H9 (cell line): ENCODE results near the gene OPHN1. TPM values are rescaled to one million over a fixed set of nuclear protein-coding genes. Genes with fewer than 3 reads are reported as not detected.

Source experiments
- DNase-seq: peaks from one replicate; pipeline ENCODE4 v3.0.0-alpha.2; 2017
- H2AFZ ChIP-seq: one replicate; pipeline ENCODE4 v1.6.1; 2013; ENCODE audit warnings: mild to moderate bottlenecking, low read length, control low read depth, moderate library complexity
- H2AK5ac ChIP-seq: 2 replicates; pipeline ENCODE4 v1.6.1; 2013; ENCODE audit warnings: low read length, control low read depth, mixed read lengths; ENCODE audit not compliant: insufficient read length
- H2BK120ac ChIP-seq: one replicate; pipeline ENCODE4 v1.6.1; 2013; ENCODE audit warnings: low read depth, mild to moderate bottlenecking, low read length, control low read depth, inconsistent platforms; ENCODE audit not compliant: poor library complexity, severe bottlenecking
- H2BK12ac ChIP-seq: 2 replicates; pipeline ENCODE4 v1.6.1; 2013; ENCODE audit warnings: low read length, control low read depth, mixed read lengths, low read depth; ENCODE audit not compliant: insufficient read length
- H2BK15ac ChIP-seq: 2 replicates; pipeline ENCODE4 v1.6.1; 2013; ENCODE audit warnings: low read depth, low read length, control low read depth
- H2BK20ac ChIP-seq: one replicate; pipeline ENCODE4 v1.6.1; 2013; ENCODE audit warnings: low read depth, mild to moderate bottlenecking, low read length, control low read depth, inconsistent platforms; ENCODE audit not compliant: poor library complexity, severe bottlenecking
- H2BK5ac ChIP-seq: 2 replicates; pipeline ENCODE4 v1.6.1; 2013; ENCODE audit warnings: low read length, control low read depth, mixed read lengths; ENCODE audit not compliant: insufficient read length
- H3K14ac ChIP-seq: 2 replicates; pipeline ENCODE4 v1.6.1; 2013; ENCODE audit warnings: low read length, control low read depth; ENCODE audit not compliant: insufficient read depth
- H3K18ac ChIP-seq: 2 replicates; pipeline ENCODE4 v1.6.1; 2013; ENCODE audit warnings: low read depth, mild to moderate bottlenecking, mixed read lengths, low read length, control low read depth; ENCODE audit not compliant: insufficient read length
- H3K23ac ChIP-seq: 2 replicates; pipeline ENCODE4 v1.6.1; 2013; ENCODE audit warnings: low read length, control low read depth, mixed read lengths, low read depth; ENCODE audit not compliant: insufficient read length
- H3K23me2 ChIP-seq: 2 replicates; pipeline ENCODE4 v1.6.1; 2013; ENCODE audit warnings: low read depth, mild to moderate bottlenecking, mixed read lengths, low read length, control low read depth; ENCODE audit not compliant: insufficient read length, poor library complexity, severe bottlenecking
- H3K27ac ChIP-seq: 2 replicates; pipeline ENCODE4 v1.5.1; 2013; ENCODE audit warnings: low read length, control low read depth, mixed read lengths, low read depth; ENCODE audit not compliant: insufficient read length
- H3K27me3 ChIP-seq: 2 replicates; pipeline ENCODE4 v1.6.1; 2013; ENCODE audit warnings: low read length, control low read depth, inconsistent platforms; ENCODE audit not compliant: insufficient read depth
- H3K4ac ChIP-seq: 2 replicates; pipeline ENCODE4 v1.6.1; 2013; ENCODE audit warnings: low read depth, mild to moderate bottlenecking, control low read depth, inconsistent platforms, low read length, moderate library complexity
- H3K4me1 ChIP-seq: 2 replicates; pipeline ENCODE4 v1.6.1; 2013; ENCODE audit warnings: low read length, control low read depth, inconsistent platforms; ENCODE audit not compliant: insufficient read depth
- H3K4me2 ChIP-seq: 2 replicates; pipeline ENCODE4 v1.6.1; 2013; ENCODE audit warnings: low read length, control low read depth, mixed read lengths; ENCODE audit not compliant: insufficient read length, insufficient read depth
- H3K56ac ChIP-seq: 2 replicates; pipeline ENCODE4 v1.6.1; 2013; ENCODE audit warnings: low read depth, mild to moderate bottlenecking, mixed read lengths, low read length, control low read depth; ENCODE audit not compliant: insufficient read length
- H3K79me1 ChIP-seq: 2 replicates; pipeline ENCODE4 v1.6.1; 2013; ENCODE audit warnings: low read depth, mild to moderate bottlenecking, moderate library complexity, low read length, control low read depth, inconsistent platforms; ENCODE audit not compliant: insufficient read depth, poor library complexity, severe bottlenecking
- H3K79me2 ChIP-seq: 2 replicates; pipeline ENCODE4 v1.6.1; 2013; ENCODE audit warnings: low read length, control low read depth, inconsistent platforms; ENCODE audit not compliant: insufficient read depth
- H3K9ac ChIP-seq: 2 replicates; pipeline ENCODE4 v1.6.1; 2013; ENCODE audit warnings: low read length, control low read depth, mixed read lengths; ENCODE audit not compliant: insufficient read length; ENCODE audit errors: extremely low read depth
- H3K9me3 ChIP-seq: one replicate; pipeline ENCODE4 v1.6.1; 2013; ENCODE audit warnings: low read depth, low read length, inconsistent platforms; ENCODE audit not compliant: control insufficient read depth
- H3T11ph ChIP-seq: one replicate; pipeline ENCODE4 v1.6.1; 2013; ENCODE audit warnings: mild to moderate bottlenecking, low read length, control low read depth, inconsistent platforms
- H4K20me1 ChIP-seq: one replicate; pipeline ENCODE4 v1.6.1; 2013; ENCODE audit not compliant: control insufficient read depth, insufficient read length, insufficient read depth
- H4K5ac ChIP-seq: 2 replicates; pipeline ENCODE4 v1.6.1; 2013; ENCODE audit warnings: low read depth, mild to moderate bottlenecking, mixed read lengths, low read length, control low read depth; ENCODE audit not compliant: insufficient read length
- H4K8ac ChIP-seq: replicated peaks from 2 replicates; pipeline ENCODE4 v1.6.1; 2013; ENCODE audit warnings: low read length, control low read depth, mixed read lengths, low read depth; ENCODE audit not compliant: insufficient read length
- H4K91ac ChIP-seq: 2 replicates; pipeline ENCODE4 v1.6.1; 2013; ENCODE audit warnings: low read depth, mild to moderate bottlenecking, moderate library complexity, mixed read lengths, low read length, control low read depth; ENCODE audit not compliant: insufficient read length
- H3K27ac Mint-ChIP-seq, 3 experiments: 2 replicates in 2 of 3; 3 replicates in 1 of 3; pipeline ENCODE4 v1.8.0; 2020 to 2021; ENCODE audit warnings: mixed read lengths in 3 of 3, mild to moderate bottlenecking in 1 of 3, moderate library complexity in 1 of 3
- H3K27me3 Mint-ChIP-seq: 2 replicates; pipeline ENCODE4 v1.8.0; 2021; ENCODE audit warnings: low read depth, mild to moderate bottlenecking, moderate library complexity, mixed read lengths
- H3K36me3 Mint-ChIP-seq, 3 experiments: 2 replicates in 2 of 3; 3 replicates in 1 of 3; pipeline ENCODE4 v1.8.0; 2020 to 2021; ENCODE audit warnings: low read depth in 3 of 3, mixed read lengths in 3 of 3; ENCODE audit not compliant: insufficient read depth in 1 of 3
- H3K4me1 Mint-ChIP-seq, 2 experiments: 2 replicates each; pipeline ENCODE4 v1.8.0; 2020; ENCODE audit warnings: mixed read lengths in 2 of 2
- H3K4me3 Mint-ChIP-seq, 2 experiments: 2 replicates in 1 of 2; 3 replicates in 1 of 2; pipeline ENCODE4 v1.8.0; 2020 to 2021; ENCODE audit warnings: mild to moderate bottlenecking in 2 of 2, mixed read lengths in 2 of 2, moderate library complexity in 1 of 2
- H3K9me3 Mint-ChIP-seq, 2 experiments: 2 replicates in 1 of 2; 3 replicates in 1 of 2; pipeline ENCODE4 v1.8.0; 2020; ENCODE audit warnings: mild to moderate bottlenecking in 2 of 2, mixed read lengths in 2 of 2, moderate library complexity in 1 of 2
- CTCF ChIP-seq: fragments of 200-600 bp; sonication (generic); conservative IDR thresholded peaks from 3 replicates; pipeline ENCODE4 v1.8.0; 2021; ENCODE audit warnings: antibody characterized with exemption, mild to moderate bottlenecking
- WGBS: extraction: QIAGEN DNeasy Blood & Tissue Kit; methylation state at CpG from one replicate; pipeline ENCODE4 v1.1.7; 2013; ENCODE audit warnings: missing lambda C conversion rate, low lambda C conversion rate, mixed read lengths; ENCODE audit not compliant: insufficient read length; ENCODE audit errors: extremely low coverage; 5-methylcytosine and 5-hydroxymethylcytosine counted together
- total RNA-seq: library from RNA; stranded (reverse); gene quantifications from 2 replicates; pipeline ENCODE4 v1.2.1, GENCODE V29; 2021

OPHN1 gene
- total RNA-seq, 1 experiment from 2014 or later: 1.5 TPM

- no peak overlapping the region for H3T11ph ChIP-seq
- H2BK5ac ChIP-seq: no peak overlapping the region
- no peak overlapping the region for H3K27ac ChIP-seq
- H3K4ac ChIP-seq: no peak overlapping the region
- H3K4me3 Mint-ChIP-seq: no peak overlapping the region
- H3K23me2 ChIP-seq: no peaks in the 10 kb centered on the region
- no peak for DNase-seq
- H3K27me3 ChIP-seq: no peaks in the 10 kb centered on the region
- H2AK5ac ChIP-seq: no peak overlapping the region
- H3K36me3 Mint-ChIP-seq: no peaks in the 10 kb centered on the region; a peak in 1 of 7 replicates
- H4K91ac ChIP-seq: no peak overlapping the region
- H3K27ac Mint-ChIP-seq: no peak overlapping the region
- H3K56ac ChIP-seq: no peak overlapping the region
- no peak overlapping the region for H3K14ac ChIP-seq
- no peak overlapping the region for H3K18ac ChIP-seq
- H4K20me1 ChIP-seq: no peaks in the 10 kb centered on the region
- no peak overlapping the region for H3K9ac ChIP-seq
- H3K79me1 ChIP-seq: no peaks in the 10 kb centered on the region
- no peak overlapping the region for H2BK120ac ChIP-seq
- H3K4me2 ChIP-seq: no peak overlapping the region
- H3K9me3 ChIP-seq: peaks cover 10% of the 10 kb centered on the region
- H2BK20ac ChIP-seq: no peak overlapping the region
- H2BK15ac ChIP-seq: no peak overlapping the region
- H2BK12ac ChIP-seq: no peak overlapping the region
- no peak overlapping the region for H2AFZ ChIP-seq
- H3K4me1 ChIP-seq: no peaks in the 10 kb centered on the region
- peaks cover 40 to 45% of the 10 kb centered on the region in 2 experiments for H3K9me3 Mint-ChIP-seq
- H3K27me3 Mint-ChIP-seq: no peaks in the 10 kb centered on the region
- H3K4me1 Mint-ChIP-seq: no peaks in the 10 kb centered on the region
- H4K5ac ChIP-seq: no peak overlapping the region
- no peak overlapping the region for H3K23ac ChIP-seq
- no peak overlapping the region for H4K8ac ChIP-seq
- H3K79me2 ChIP-seq: no peaks in the 10 kb centered on the region
- no CpG with 5 or more reads among the region's 2 CpGs for WGBS
- TF ChIP-seq CTCF: no peak
These were observed 269.9 kb downstream of the OPHN1 start for GRCh38 chrX:68163441-68163840.
